ENCODE results near the gene NAA60.
"Not testable (repeated sequence)": the region's sequence is repeated elsewhere in the genome, so short reads cannot be mapped to it uniquely, and the experiment has no call there.

- TF ChIP-seq, protein P1, sequence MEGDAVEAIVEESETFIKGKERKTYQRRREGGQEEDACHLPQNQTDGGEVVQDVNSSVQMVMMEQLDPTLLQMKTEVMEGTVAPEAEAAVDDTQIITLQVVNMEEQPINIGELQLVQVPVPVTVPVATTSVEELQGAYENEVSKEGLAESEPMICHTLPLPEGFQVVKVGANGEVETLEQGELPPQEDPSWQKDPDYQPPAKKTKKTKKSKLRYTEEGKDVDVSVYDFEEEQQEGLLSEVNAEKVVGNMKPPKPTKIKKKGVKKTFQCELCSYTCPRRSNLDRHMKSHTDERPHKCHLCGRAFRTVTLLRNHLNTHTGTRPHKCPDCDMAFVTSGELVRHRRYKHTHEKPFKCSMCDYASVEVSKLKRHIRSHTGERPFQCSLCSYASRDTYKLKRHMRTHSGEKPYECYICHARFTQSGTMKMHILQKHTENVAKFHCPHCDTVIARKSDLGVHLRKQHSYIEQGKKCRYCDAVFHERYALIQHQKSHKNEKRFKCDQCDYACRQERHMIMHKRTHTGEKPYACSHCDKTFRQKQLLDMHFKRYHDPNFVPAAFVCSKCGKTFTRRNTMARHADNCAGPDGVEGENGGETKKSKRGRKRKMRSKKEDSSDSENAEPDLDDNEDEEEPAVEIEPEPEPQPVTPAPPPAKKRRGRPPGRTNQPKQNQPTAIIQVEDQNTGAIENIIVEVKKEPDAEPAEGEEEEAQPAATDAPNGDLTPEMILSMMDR (IDR thresholded peaks at IDR 0.05; ENCODE audit: poor library complexity, severe bottlenecking), result not testable (repeated sequence)
- TF ChIP-seq EZH2 (IDR thresholded peaks at IDR 0.05; ENCODE audit: borderline replicate concordance, insufficient read depth, low read length, poor library complexity, severe bottlenecking); TAF1 (IDR thresholded peaks at IDR 0.05; ENCODE audit: low read depth): not testable (repeated sequence)
These were observed 57.9 kb downstream of the NAA60 start for GRCh38 chr16:3501412-3501761.

Measured in neural cell (in vitro differentiated cells).